Epithelial cell of proximal tubule (primary cell): ENCODE data around the gene PTPRB. TPM values are rescaled to one million over a fixed set of nuclear protein-coding genes. Genes with fewer than 3 reads are reported as not detected.

Experiments used
- DNase-seq: peaks from one replicate; pipeline ENCODE4 v3.0.0-alpha.2; 2011; ENCODE audit warnings: low read depth
- H3K4me3 ChIP-seq: 2 replicates; pipeline ENCODE4 v1.5.1; 2011; ENCODE audit warnings: low read depth, mild to moderate bottlenecking, low read length
- total RNA-seq: library from RNA; depleted of rRNA; stranded (reverse); fragments of >200 nt; gene quantifications from 2 replicates; pipeline ENCODE4 v1.2.3, GENCODE V29; 2015
- TF ChIP-seq, protein P1 (sequence below): conservative IDR thresholded peaks from 2 replicates; pipeline ENCODE4 v1.5.1; 2012; ENCODE audit warnings: low read depth, mild to moderate bottlenecking, low read length

The PTPRB gene
- total RNA-seq, result 1.6 and 2.5 TPM in 2 replicates

DNA sequence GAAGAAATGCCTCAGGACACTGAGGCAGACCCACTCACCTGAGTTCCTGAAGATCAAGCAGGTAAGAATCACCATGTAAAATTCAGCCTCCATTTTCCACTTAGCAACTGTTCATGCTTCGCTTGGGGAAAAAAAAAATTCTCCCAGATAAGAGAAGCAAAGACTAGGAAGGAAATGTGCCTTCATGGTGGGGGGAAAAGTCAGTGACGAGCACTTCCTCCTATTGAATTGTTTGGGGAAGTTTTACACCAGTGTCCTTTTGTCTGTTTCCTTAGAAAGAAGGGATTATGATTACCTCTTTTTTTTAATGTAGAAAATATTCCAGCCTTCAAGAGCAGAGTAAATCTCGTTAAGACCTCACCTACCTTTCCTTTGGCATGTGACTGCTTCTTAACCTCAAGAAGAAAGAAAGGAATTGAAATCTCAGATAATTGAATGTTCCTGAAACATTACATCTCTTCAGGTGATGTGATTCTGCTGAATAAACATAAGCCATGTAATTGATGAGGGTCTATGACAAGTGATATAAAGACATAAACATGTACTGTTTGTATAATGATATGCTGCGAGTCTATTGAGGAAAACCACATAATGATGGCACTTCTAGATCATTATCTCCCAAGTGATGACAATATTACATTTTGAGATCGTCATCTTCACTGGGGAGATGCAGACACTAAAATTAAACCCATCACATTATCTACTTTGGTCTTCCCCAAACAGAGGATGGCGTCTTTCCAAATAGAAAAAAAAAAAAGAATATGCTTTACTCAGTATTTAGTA lies at the start of gene PTPRB:
TSS of gene PTPRB (minus strand) at position 127 of the 783 bp plus-strand sequence. CDS start at position 93, 34 bp downstream.
- no peak for DNase-seq
- H3K4me3 ChIP-seq, result no peak within 1 kb of the TSS
- TF ChIP-seq, protein P1, sequence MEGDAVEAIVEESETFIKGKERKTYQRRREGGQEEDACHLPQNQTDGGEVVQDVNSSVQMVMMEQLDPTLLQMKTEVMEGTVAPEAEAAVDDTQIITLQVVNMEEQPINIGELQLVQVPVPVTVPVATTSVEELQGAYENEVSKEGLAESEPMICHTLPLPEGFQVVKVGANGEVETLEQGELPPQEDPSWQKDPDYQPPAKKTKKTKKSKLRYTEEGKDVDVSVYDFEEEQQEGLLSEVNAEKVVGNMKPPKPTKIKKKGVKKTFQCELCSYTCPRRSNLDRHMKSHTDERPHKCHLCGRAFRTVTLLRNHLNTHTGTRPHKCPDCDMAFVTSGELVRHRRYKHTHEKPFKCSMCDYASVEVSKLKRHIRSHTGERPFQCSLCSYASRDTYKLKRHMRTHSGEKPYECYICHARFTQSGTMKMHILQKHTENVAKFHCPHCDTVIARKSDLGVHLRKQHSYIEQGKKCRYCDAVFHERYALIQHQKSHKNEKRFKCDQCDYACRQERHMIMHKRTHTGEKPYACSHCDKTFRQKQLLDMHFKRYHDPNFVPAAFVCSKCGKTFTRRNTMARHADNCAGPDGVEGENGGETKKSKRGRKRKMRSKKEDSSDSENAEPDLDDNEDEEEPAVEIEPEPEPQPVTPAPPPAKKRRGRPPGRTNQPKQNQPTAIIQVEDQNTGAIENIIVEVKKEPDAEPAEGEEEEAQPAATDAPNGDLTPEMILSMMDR, result no peak

DNA sequence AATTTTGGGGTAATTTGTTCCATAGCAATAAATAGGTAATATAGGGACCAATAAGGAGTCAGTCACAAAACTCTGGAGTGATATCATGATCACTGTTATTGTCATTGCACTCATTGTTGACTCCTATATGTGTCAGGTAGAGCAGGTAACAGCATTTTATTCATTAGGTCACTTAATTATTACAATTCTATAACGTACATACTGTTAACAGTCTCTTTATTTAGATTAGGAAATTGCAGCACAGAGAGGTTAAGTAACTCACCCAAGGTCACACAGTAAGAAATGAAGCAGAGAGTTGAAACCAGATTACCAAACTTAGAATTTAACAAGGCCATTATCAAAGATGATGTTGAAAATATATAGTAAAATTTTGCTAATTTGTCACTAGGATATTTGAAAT lies 49.7 kb upstream of the PTPRB start:
- TF ChIP-seq, protein P1, result no peak
- no peak for DNase-seq
- H3K4me3 ChIP-seq, result no peak overlapping the region

DNA sequence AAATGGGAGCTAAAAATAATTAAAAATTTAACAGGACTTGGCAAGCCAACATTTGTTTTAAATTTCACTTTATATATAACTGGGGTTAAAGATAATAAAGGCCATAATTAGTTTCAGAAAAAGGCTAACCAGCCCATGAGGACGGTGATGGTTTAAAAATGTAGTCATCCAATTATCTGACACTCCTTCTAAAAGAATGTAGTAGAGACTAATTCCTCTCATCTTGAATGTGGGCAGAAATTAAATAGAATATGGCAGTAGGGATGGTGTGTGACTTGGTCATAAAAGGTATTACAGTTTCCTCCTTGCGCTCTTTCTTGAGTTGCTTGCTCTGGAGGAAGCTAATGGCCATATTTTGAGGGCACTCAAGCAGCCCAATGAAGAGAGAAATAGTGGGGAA lies 49.1 kb upstream of the PTPRB start:
- TF ChIP-seq, protein P1, result no peak
- no peak for DNase-seq

DNA sequence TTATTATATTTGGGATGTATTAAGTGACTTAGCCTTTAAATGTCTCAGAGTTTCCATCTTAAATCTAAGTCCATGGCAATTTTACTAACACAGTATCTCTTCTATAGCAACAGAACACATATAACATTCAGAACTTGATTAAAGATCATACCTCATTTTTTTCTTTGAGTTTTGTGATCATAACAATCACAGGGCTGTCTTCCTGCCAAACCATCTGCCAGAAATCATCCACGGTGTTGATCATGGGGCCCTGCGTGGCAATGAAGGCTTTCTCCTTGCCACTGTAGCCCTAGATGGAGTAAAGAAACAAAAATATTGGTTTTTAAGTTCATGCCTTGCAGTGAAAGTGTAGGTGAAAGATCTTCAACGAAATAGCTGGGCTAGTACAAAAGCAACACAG lies 46.7 kb upstream of the PTPRB start:
- TF ChIP-seq, protein P1, result no peak
- no peak overlapping the region for H3K4me3 ChIP-seq
- no peak for DNase-seq

More for the DNA sequence above, 49.1 kb upstream of the PTPRB start:
- H3K4me3 ChIP-seq, result no peak overlapping the region

DNA sequence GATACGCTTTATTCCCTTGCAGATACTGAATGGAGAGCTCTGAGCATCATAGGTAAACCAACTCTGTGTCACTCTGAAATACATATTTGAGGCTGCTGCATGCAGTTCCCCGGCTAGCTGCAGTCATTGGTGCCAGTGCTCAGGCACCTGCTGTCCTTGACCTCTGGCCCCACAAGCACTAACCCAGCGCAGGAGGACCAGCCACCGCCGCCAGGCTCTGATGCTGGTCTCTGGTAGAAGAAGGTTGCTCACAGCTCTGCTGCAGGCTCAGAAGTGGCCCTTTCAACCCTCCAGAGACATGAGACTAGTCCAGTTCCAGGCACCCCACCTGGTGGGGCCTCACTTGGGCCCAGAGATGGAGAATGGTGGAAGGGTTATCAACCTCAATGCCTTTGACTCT lies 34.5 kb upstream of the PTPRB start:
- no peak overlapping the region for H3K4me3 ChIP-seq
- TF ChIP-seq, protein P1, result no peak
- no peak for DNase-seq

DNA sequence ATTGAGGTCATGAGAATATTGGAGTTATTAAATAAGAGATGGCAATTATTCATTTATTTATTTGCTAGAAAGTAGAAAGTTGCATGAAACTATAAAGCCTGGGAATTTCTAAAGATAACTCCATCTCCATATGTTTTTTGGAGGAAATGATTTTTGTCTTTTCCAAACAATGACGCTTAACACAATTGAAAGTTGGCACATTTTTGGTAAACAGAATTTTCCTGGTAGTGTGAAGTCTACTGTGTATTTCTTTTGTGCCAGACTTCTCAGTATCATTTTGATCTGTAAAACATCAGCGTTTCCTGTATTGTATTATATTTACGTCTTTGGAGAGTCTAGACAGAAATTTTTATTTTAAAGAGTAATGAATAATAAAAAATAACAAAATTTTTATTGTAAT lies 33.7 kb upstream of the PTPRB start:
- DNase-seq, result no peak
- TF ChIP-seq, protein P1, result no peak
- H3K4me3 ChIP-seq, result no peak overlapping the region

DNA sequence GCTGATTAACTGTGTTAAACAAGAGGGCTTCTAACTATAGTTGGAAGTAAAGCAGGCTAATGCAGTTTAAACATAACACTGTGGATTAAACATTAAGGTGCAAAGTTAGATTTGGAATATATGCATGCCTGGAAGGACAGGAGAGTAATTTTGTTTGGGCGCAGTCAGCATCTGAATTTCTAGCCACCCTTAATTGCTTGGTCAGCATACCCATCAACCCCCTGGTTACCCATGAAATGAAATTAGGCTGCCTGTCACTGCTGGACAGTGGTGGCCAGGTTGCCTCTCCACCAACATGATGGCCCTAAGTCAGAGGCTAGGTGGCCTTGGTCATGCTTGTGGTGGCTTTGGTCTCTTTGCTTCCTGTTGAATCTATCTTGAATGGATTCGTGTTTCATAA lies 30.0 kb upstream of the PTPRB start:
- H3K4me3 ChIP-seq, result no peak overlapping the region
- no peak for DNase-seq
- TF ChIP-seq, protein P1, result no peak
